Measurements from ENCODE around the gene PCDHGA6. TPM values are rescaled to one million over a fixed set of nuclear protein-coding genes. Genes with fewer than 3 reads are reported as not detected.
"Not testable (repeated sequence)": the region's sequence is repeated elsewhere in the genome, so short reads cannot be mapped to it uniquely, and the experiment has no call there.

Gene PCDHGA6
- total RNA-seq, 1 experiment from 2014 or later: 0.07 TPM

GRCh38 chr5:141338538-141339306 lies 35.0 kb upstream of the PCDHGA6 start, which contains the start of gene PCDHGA2:
PCDHGA2 (plus strand) TSS chr5:141338760.
- H3K9me2 ChIP-seq (ENCODE audit: insufficient read depth): no peaks in the 10 kb centered on the region
- ChIA-PET POLR2A (no interaction called here), RAD21 (ENCODE audit: low non-redundant PET in 1 of 2, low total read pairs in 2 of 2, uncharacterized antibody in 2 of 2, unreplicated experiment in 2 of 2) (no interaction called here), CTCF (no interaction called here)
- H3K9ac ChIP-seq (ENCODE audit: low read length): no peak within 1 kb of the TSS
- ATAC-seq: no peak
- intact Hi-C loops (cut with micrococcal nuclease): no loop called here
- H3K36me3 ChIP-seq (ENCODE audit: control insufficient read depth in 1 of 2, insufficient read depth in 2 of 2, low read length in 2 of 2): no peaks in the 10 kb centered on the region
- no peak within 1 kb of the TSS for H3K4me3 ChIP-seq (replicated peaks in 1 of 2; ENCODE audit: low read depth in 1 of 2, low read length in 2 of 2)
- no peaks in the 10 kb centered on the region for H3K79me2 ChIP-seq (ENCODE audit: insufficient read depth, low read length)
- no TSS peak for BruUV-seq (replicated peaks)
- H3K4me2 ChIP-seq (ENCODE audit: low read length): no peak within 1 kb of the TSS
- TF ChIP-seq RAD21 (IDR thresholded peaks at IDR 0.05; ENCODE audit: low read depth) (peak; percentile 19; the same call in 1 of the 2 replicates), FOSL1 (IDR thresholded peaks at IDR 0.05; ENCODE audit: low read depth) (no peak)
- TF ChIP-seq, protein P1, sequence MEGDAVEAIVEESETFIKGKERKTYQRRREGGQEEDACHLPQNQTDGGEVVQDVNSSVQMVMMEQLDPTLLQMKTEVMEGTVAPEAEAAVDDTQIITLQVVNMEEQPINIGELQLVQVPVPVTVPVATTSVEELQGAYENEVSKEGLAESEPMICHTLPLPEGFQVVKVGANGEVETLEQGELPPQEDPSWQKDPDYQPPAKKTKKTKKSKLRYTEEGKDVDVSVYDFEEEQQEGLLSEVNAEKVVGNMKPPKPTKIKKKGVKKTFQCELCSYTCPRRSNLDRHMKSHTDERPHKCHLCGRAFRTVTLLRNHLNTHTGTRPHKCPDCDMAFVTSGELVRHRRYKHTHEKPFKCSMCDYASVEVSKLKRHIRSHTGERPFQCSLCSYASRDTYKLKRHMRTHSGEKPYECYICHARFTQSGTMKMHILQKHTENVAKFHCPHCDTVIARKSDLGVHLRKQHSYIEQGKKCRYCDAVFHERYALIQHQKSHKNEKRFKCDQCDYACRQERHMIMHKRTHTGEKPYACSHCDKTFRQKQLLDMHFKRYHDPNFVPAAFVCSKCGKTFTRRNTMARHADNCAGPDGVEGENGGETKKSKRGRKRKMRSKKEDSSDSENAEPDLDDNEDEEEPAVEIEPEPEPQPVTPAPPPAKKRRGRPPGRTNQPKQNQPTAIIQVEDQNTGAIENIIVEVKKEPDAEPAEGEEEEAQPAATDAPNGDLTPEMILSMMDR (IDR thresholded peaks at IDR 0.05 in 2 of 3, conservative IDR thresholded peaks at IDR 0.05 in 1 of 3; ENCODE audit: borderline replicate concordance in 1 of 3, insufficient read depth in 1 of 3, low read depth in 2 of 3, low read length in 2 of 3): peak in 2 of 3 experiments; percentile 32 to 33; a peak in 2 of 6 replicates
- H3K27ac ChIP-seq (ENCODE audit: low read depth, low read length): no peak within 1 kb of the TSS
- H3K27me3 ChIP-seq (ENCODE audit: insufficient read depth, low read length): no peaks in the 10 kb centered on the region
- no peak within 1 kb of the TSS for H2AFZ ChIP-seq (ENCODE audit: low read depth, low read length, poor library complexity, severe bottlenecking)
- H3K9me3 ChIP-seq (ENCODE audit: control insufficient read depth in 1 of 2, insufficient read depth in 1 of 2, low read depth in 1 of 2, low read length in 2 of 2): no peaks in the 10 kb centered on the region; a peak in 2 of 4 replicates
- DNase-seq (ENCODE audit: low read depth, low spot score): no peak
- no peaks in the 10 kb centered on the region for H4K20me1 ChIP-seq (ENCODE audit: insufficient read depth)
- H3K4me1 ChIP-seq (ENCODE audit: control insufficient read depth in 1 of 2, insufficient read depth in 2 of 2, low read length in 2 of 2): no peaks in the 10 kb centered on the region

- DNase-seq (ENCODE audit: low read depth, low spot score); H3K9me3 ChIP-seq (ENCODE audit: control insufficient read depth in 1 of 2, insufficient read depth in 1 of 2, low read depth in 1 of 2, low read length in 2 of 2): not testable (repeated sequence)
These were observed 32.8 kb upstream of the PCDHGA6 start for GRCh38 chr5:141340781-141341354.

More at GRCh38 chr5:141340781-141341354, 32.8 kb upstream of the PCDHGA6 start:
- BruUV-seq (replicated peaks); H4K20me1 ChIP-seq (ENCODE audit: insufficient read depth); CTCF ChIA-PET; H3K4me1 ChIP-seq (ENCODE audit: control insufficient read depth in 1 of 2, insufficient read depth in 2 of 2, low read length in 2 of 2); H3K36me3 ChIP-seq (ENCODE audit: control insufficient read depth in 1 of 2, insufficient read depth in 2 of 2, low read length in 2 of 2); ATAC-seq; H3K4me2 ChIP-seq (ENCODE audit: low read length); POLR2A ChIA-PET; H3K27me3 ChIP-seq (ENCODE audit: insufficient read depth, low read length); RAD21 ChIA-PET (ENCODE audit: low non-redundant PET in 1 of 2, low total read pairs in 2 of 2, uncharacterized antibody in 2 of 2, unreplicated experiment in 2 of 2); intact Hi-C loops (cut with micrococcal nuclease); H3K4me3 ChIP-seq (replicated peaks in 1 of 2; ENCODE audit: low read depth in 1 of 2, low read length in 2 of 2); H3K9me2 ChIP-seq (ENCODE audit: insufficient read depth); H3K9ac ChIP-seq (ENCODE audit: low read length); H3K79me2 ChIP-seq (ENCODE audit: insufficient read depth, low read length); H3K27ac ChIP-seq (ENCODE audit: low read depth, low read length); H2AFZ ChIP-seq (ENCODE audit: low read depth, low read length, poor library complexity, severe bottlenecking): not testable (repeated sequence)
